Liver (tissue), 3 donors: Measurements from ENCODE around the gene ABLIM3.

Experiments used
- ATF3 ChIP-seq: IDR thresholded peaks from 2 replicates; pipeline ENCODE4 v1.6.1; 2016; ENCODE audit warnings: antibody characterized with exemption
- CTCF ChIP-seq: fragments of 150-350 bp; IDR thresholded peaks from 2 replicates; pipeline ENCODE4 v1.5.1; 2017; ENCODE audit warnings: improper control_type of control experiment, low read depth, low read length; ENCODE audit not compliant: missing input control
- EGR1 ChIP-seq, 2 donors: IDR thresholded peaks; 2 replicates each; pipeline ENCODE4 v1.6.1; 2016 to 2018; ENCODE audit warnings: antibody characterized with exemption in 2 of 2, low read depth in 2 of 2
- FOXA1 ChIP-seq: IDR thresholded peaks from 2 replicates; pipeline ENCODE4 v1.6.1; 2016; ENCODE audit warnings: antibody characterized with exemption
- GABPA ChIP-seq, 2 donors: IDR thresholded peaks in 1 of 2; conservative IDR thresholded peaks in 1 of 2; 2 replicates each; pipeline ENCODE4 v1.6.1; 2016; ENCODE audit warnings: antibody characterized with exemption in 2 of 2, mild to moderate bottlenecking in 1 of 2, moderate library complexity in 1 of 2
- JUND ChIP-seq, 2 donors: IDR thresholded peaks; 2 replicates each; pipeline ENCODE4 v1.6.1; 2016; ENCODE audit warnings: antibody characterized with exemption in 2 of 2
- RAD21 ChIP-seq, 2 donors: IDR thresholded peaks; 2 replicates each; pipeline ENCODE4 v1.6.1; 2016; ENCODE audit warnings: antibody characterized with exemption in 2 of 2, mild to moderate bottlenecking in 2 of 2
- REST ChIP-seq: IDR thresholded peaks from 2 replicates; pipeline ENCODE4 v1.6.1; 2016; ENCODE audit warnings: antibody characterized with exemption, mild to moderate bottlenecking
- TAF1 ChIP-seq: conservative IDR thresholded peaks from 2 replicates; pipeline ENCODE4 v1.6.1; 2016; ENCODE audit warnings: antibody characterized with exemption, mild to moderate bottlenecking
- YY1 ChIP-seq: IDR thresholded peaks from 2 replicates; pipeline ENCODE4 v1.6.1; 2016; ENCODE audit warnings: antibody characterized with exemption, mild to moderate bottlenecking
- donor health status: healthy.
- donor health status: healthy.

GRCh38 chr5:149210225-149210624, 68.9 kb downstream of the ABLIM3 start:
- TF ChIP-seq CTCF (no peak), RAD21 (IDR thresholded peaks at IDR 0.05) (no peak), YY1 (no peak), REST (no peak), GABPA (IDR thresholded peaks at IDR 0.05 in 1 of 2, conservative IDR thresholded peaks at IDR 0.05 in 1 of 2) (no peak), FOXA1 (no peak), ATF3 (no peak), TAF1 (no peak), JUND (IDR thresholded peaks at IDR 0.05) (no peak), EGR1 (IDR thresholded peaks at IDR 0.05; ENCODE audit: low read depth in 2 of 2) (no peak)
